HEK293 (cell line): ENCODE measurements around the gene VSTM4.

ENCODE experiments used
- CTCF ChIA-PET: fragments of 350-600 bp; formaldehyde crosslinking; extraction: SDS; loops from one replicate; lab custom pipeline; 2021; ENCODE audit warnings: antibody characterized with exemption; lab: Yijun Ruan, JAX
- POLR2A ChIA-PET: fragments of 300-600 bp; formaldehyde crosslinking; extraction: SDS; loops from one replicate; lab custom pipeline; 2020; ENCODE audit warnings: antibody characterized with exemption, inconsistent platforms; lab: Yijun Ruan, JAX
- H3K27ac ChIP-seq: fragments of 200-500 bp; sonication (Bioruptor generic); 2 replicates; pipeline ENCODE4 v1.5.1; 2014; ENCODE audit warnings: low read depth, low read length, control low read depth, inconsistent platforms; ENCODE audit errors: extremely low read depth
- H3K36me3 ChIP-seq, 2 experiments: fragments of 200-500 bp in 1 of 2; sonication (Bioruptor generic) in 1 of 2; 1 replicate in 1 of 2; 2 replicates in 1 of 2; pipeline ENCODE4 v1.5.1; 2014 to 2017; ENCODE audit warnings: inconsistent platforms in 2 of 2, low read length in 2 of 2; ENCODE audit not compliant: control insufficient read depth in 2 of 2, insufficient read depth in 1 of 2
- H3K4me1 ChIP-seq: fragments of 200-500 bp; sonication (Bioruptor generic); 2 replicates; pipeline ENCODE4 v1.5.1; 2014; ENCODE audit warnings: mild to moderate bottlenecking, low read length, inconsistent platforms; ENCODE audit not compliant: control insufficient read depth, insufficient read depth
- H3K4me3 ChIP-seq: 2 replicates; pipeline ENCODE4 v1.5.1; 2011; ENCODE audit warnings: low read depth, mild to moderate bottlenecking, control low read depth, low read length, moderate library complexity
- H3K9me3 ChIP-seq: fragments of 200-500 bp; sonication (Bioruptor generic); 2 replicates; pipeline ENCODE4 v1.5.1; 2014; ENCODE audit warnings: low read depth, low read length, inconsistent platforms; ENCODE audit not compliant: control insufficient read depth, insufficient read depth
- MZF1 ChIP-seq: fragments of 450-650 bp; formaldehyde crosslinking; IDR thresholded peaks from 2 replicates; pipeline ENCODE4 v1.5.1; 2017; ENCODE audit warnings: missing biosample characterization, missing genetic modification characterization, borderline replicate concordance
- PBX3 ChIP-seq: sonication (generic); formaldehyde crosslinking; IDR thresholded peaks from 2 replicates; pipeline ENCODE4 v1.8.1; 2022; ENCODE audit warnings: mild to moderate bottlenecking, moderate library complexity, missing genetic modification reagents
- SCRT1 ChIP-seq: fragments of 450-650 bp; formaldehyde crosslinking; IDR thresholded peaks from 2 replicates; pipeline ENCODE4 v1.5.1; 2016; ENCODE audit warnings: missing biosample characterization, missing genetic modification characterization, borderline replicate concordance
- SP3 ChIP-seq: fragments of 450-650 bp; formaldehyde crosslinking; IDR thresholded peaks from 2 replicates; pipeline ENCODE4 v1.5.1; 2016; ENCODE audit warnings: missing biosample characterization, missing genetic modification characterization
- TSHZ1 ChIP-seq: fragments of 450-650 bp; formaldehyde crosslinking; IDR thresholded peaks from 2 replicates; pipeline ENCODE4 v1.5.1; 2016; ENCODE audit warnings: missing biosample characterization, missing genetic modification characterization, borderline replicate concordance
- ZBTB1 ChIP-seq: fragments of 450-650 bp; formaldehyde crosslinking; IDR thresholded peaks from 2 replicates; pipeline ENCODE4 v1.5.1; 2016; ENCODE audit warnings: missing biosample characterization, missing genetic modification characterization
- ZFP3 ChIP-seq: fragments of 450-650 bp; formaldehyde crosslinking; IDR thresholded peaks from 2 replicates; pipeline ENCODE4 v1.5.1; 2016; ENCODE audit warnings: low read depth, missing biosample characterization, missing genetic modification characterization
- ZIC2 ChIP-seq: fragments of 450-650 bp; formaldehyde crosslinking; IDR thresholded peaks from 2 replicates; pipeline ENCODE4 v1.5.1; 2016; ENCODE audit warnings: missing biosample characterization, missing genetic modification characterization
- ZNF2 ChIP-seq: fragments of 450-650 bp; formaldehyde crosslinking; IDR thresholded peaks from 2 replicates; pipeline ENCODE4 v1.5.1; 2016; ENCODE audit warnings: missing biosample characterization, missing genetic modification characterization
- ZNF248 ChIP-seq: fragments of 450-650 bp; formaldehyde crosslinking; IDR thresholded peaks from 2 replicates; pipeline ENCODE4 v1.5.1; 2017; ENCODE audit warnings: missing biosample characterization, missing genetic modification characterization
- ZNF274 ChIP-seq, 2 experiments: fragments of 200-500 bp in 1 of 2; fragments of 450-650 bp in 1 of 2; sonication (Bioruptor generic) in 1 of 2; formaldehyde crosslinking in 1 of 2; IDR thresholded peaks; 2 replicates each; pipeline versions ENCODE4 v1.5.1 to v1.6.1; 2014 to 2016; ENCODE audit warnings: borderline replicate concordance in 1 of 2, inconsistent platforms in 1 of 2, low read length in 1 of 2, missing biosample characterization in 1 of 2, missing genetic modification characterization in 1 of 2
- ZNF354C ChIP-seq: fragments of 450-650 bp; formaldehyde crosslinking; IDR thresholded peaks from 2 replicates; pipeline ENCODE4 v1.5.1; 2016; ENCODE audit warnings: missing biosample characterization, missing genetic modification characterization, low read depth, borderline replicate concordance
- ZNF362 ChIP-seq: fragments of 450-650 bp; formaldehyde crosslinking; IDR thresholded peaks from 2 replicates; pipeline ENCODE4 v1.5.1; 2016; ENCODE audit warnings: missing biosample characterization, missing genetic modification characterization
- ZNF391 ChIP-seq: fragments of 450-650 bp; formaldehyde crosslinking; IDR thresholded peaks from 2 replicates; pipeline ENCODE4 v1.5.1; 2016; ENCODE audit warnings: low read depth, missing biosample characterization, missing genetic modification characterization, borderline replicate concordance
- ZNF398 ChIP-seq: fragments of 450-650 bp; formaldehyde crosslinking; IDR thresholded peaks from 2 replicates; pipeline ENCODE4 v1.5.1; 2017; ENCODE audit warnings: missing biosample characterization, missing genetic modification characterization
- ZNF48 ChIP-seq: fragments of 450-650 bp; formaldehyde crosslinking; IDR thresholded peaks from 2 replicates; pipeline ENCODE4 v1.5.1; 2016; ENCODE audit warnings: missing biosample characterization, missing genetic modification characterization
- ZNF513 ChIP-seq: fragments of 450-650 bp; IDR thresholded peaks from 2 replicates; pipeline ENCODE4 v1.5.1; 2018; ENCODE audit warnings: missing biosample characterization, missing genetic modification characterization
- ZNF544 ChIP-seq: fragments of 450-650 bp; formaldehyde crosslinking; IDR thresholded peaks from 2 replicates; pipeline ENCODE4 v1.5.0; 2017; ENCODE audit warnings: missing biosample characterization, missing genetic modification characterization
- ZNF626 ChIP-seq: fragments of 450-650 bp; sonication (Bioruptor Pico); formaldehyde crosslinking; IDR thresholded peaks from 2 replicates; pipeline ENCODE4 v1.5.1; 2018; ENCODE audit warnings: missing biosample characterization, missing genetic modification characterization, inconsistent platforms
- ZNF658 ChIP-seq: fragments of 450-650 bp; formaldehyde crosslinking; IDR thresholded peaks from 2 replicates; pipeline ENCODE4; 2016; ENCODE audit warnings: missing biosample characterization, missing genetic modification characterization
- ZNF837 ChIP-seq: fragments of 450-650 bp; formaldehyde crosslinking; IDR thresholded peaks from 2 replicates; pipeline ENCODE4 v1.5.1; 2016; ENCODE audit warnings: missing biosample characterization, missing genetic modification characterization

VSTM4 gene

GRCh38 chr10:49096890-49097445 lies 18.4 kb downstream of the VSTM4 start:
- POLR2A ChIA-PET = no interaction called here
- H3K36me3 ChIP-seq = no peaks in the 10 kb centered on the region
- CTCF ChIA-PET = no interaction called here
- no peaks in the 10 kb centered on the region for H3K9me3 ChIP-seq
- no peak overlapping the region for H3K27ac ChIP-seq
- TF ChIP-seq PBX3 (no peak), ZIC2 (tag by site-specific recombination) (peak; percentile 52)
- no peaks in the 10 kb centered on the region for H3K4me1 ChIP-seq
- H3K4me3 ChIP-seq = no peak overlapping the region

- Histone ChIP-seq H3K4me3 (no peak overlapping the region), H3K36me3 (no peaks in the 10 kb centered on the region), H3K4me1 (no peaks in the 10 kb centered on the region), H3K9me3 (no peaks in the 10 kb centered on the region), H3K27ac (no peak overlapping the region)
- ChIA-PET CTCF (no interaction called here), POLR2A (no interaction called here)
- no peak for TF ChIP-seq ZFP3 (tag by site-specific recombination)
- no peak for TF ChIP-seq ZBTB1 (tag by site-specific recombination)
- no peak for TF ChIP-seq ZNF626 (tag by site-specific recombination)
- TF ChIP-seq ZNF354C = no peak
- no peak for TF ChIP-seq SCRT1 (tag by site-specific recombination)
- TF ChIP-seq ZNF248 (tag by site-specific recombination) = no peak
- no peak for TF ChIP-seq TSHZ1 (tag by site-specific recombination)
- no peak for TF ChIP-seq ZNF398
- TF ChIP-seq ZNF658 (tag by site-specific recombination) = no peak
- TF ChIP-seq ZNF48 = no peak
- TF ChIP-seq MZF1 = no peak
- no peak for TF ChIP-seq ZNF513
- no peak for TF ChIP-seq ZNF2
- no peak for TF ChIP-seq ZNF544 (tag by site-specific recombination)
- no peak for TF ChIP-seq SP3 (tag by site-specific recombination)
- no peak for TF ChIP-seq ZNF274 (IDR thresholded peaks at IDR 0.05; ENCODE audit: low read length)
- no peak for TF ChIP-seq ZNF274 (tag by site-specific recombination; IDR thresholded peaks at IDR 0.05; ENCODE audit: borderline replicate concordance)
- no peak for TF ChIP-seq ZNF391 (tag by site-specific recombination)
- no peak for TF ChIP-seq ZNF837 (tag by site-specific recombination)
- no peak for TF ChIP-seq ZNF362
Observed at GRCh38 chr10:49094646-49095045, 20.7 kb downstream of the VSTM4 start.
